Measurements from ENCODE around the gene LRTM2.

Gene LRTM2

GRCh38 chr12:1779783-1780182, 40.6 kb upstream of the LRTM2 start:
- no peaks in the 10 kb centered on the region for H3K9me3 ChIP-seq
- peaks cover 3 to 25% (median 10%) of the 10 kb centered on the region in 4 donors for H3K4me1 ChIP-seq
- TF ChIP-seq CTCF (IDR thresholded peaks at IDR 0.05) = no peak
- no peak for DNase-seq
- intact Hi-C loops (cut with DNase I; ENCODE audit: low total_unique reads) = no loop called here
- no peak overlapping the region for H3K4me3 ChIP-seq
- no peak overlapping the region for H3K27ac ChIP-seq
- no peaks in the 10 kb centered on the region for H3K27me3 ChIP-seq
- peaks cover 0 to 12% (median 8%) of the 10 kb centered on the region in 3 donors for H3K36me3 ChIP-seq

GRCh38 chr12:1781772-1782171, 38.6 kb upstream of the LRTM2 start:
- DNase-seq = no peak

GRCh38 chr12:1782215-1782614, 38.1 kb upstream of the LRTM2 start:
- TF ChIP-seq CTCF (IDR thresholded peaks at IDR 0.05) = no peak
- H3K9me3 ChIP-seq = no peaks in the 10 kb centered on the region
- no peak overlapping the region for H3K4me3 ChIP-seq
- intact Hi-C loops (cut with DNase I; ENCODE audit: low total_unique reads) = no loop called here
- H3K27me3 ChIP-seq = no peaks in the 10 kb centered on the region
- peaks cover 3 to 25% (median 10%) of the 10 kb centered on the region in 4 donors for H3K4me1 ChIP-seq
- H3K36me3 ChIP-seq = peaks cover 0 to 33% (median 28%) of the 10 kb centered on the region in 3 donors
- H3K27ac ChIP-seq = no peak overlapping the region
- no peak for DNase-seq

More at GRCh38 chr12:1781772-1782171, 38.6 kb upstream of the LRTM2 start:
- H3K9me3 ChIP-seq = no peaks in the 10 kb centered on the region
- intact Hi-C loops (cut with DNase I; ENCODE audit: low total_unique reads) = no loop called here
- H3K4me1 ChIP-seq = peaks cover 3 to 25% (median 10%) of the 10 kb centered on the region in 4 donors
- no peak overlapping the region for H3K4me3 ChIP-seq
- no peaks in the 10 kb centered on the region for H3K27me3 ChIP-seq
- no peak for TF ChIP-seq CTCF (IDR thresholded peaks at IDR 0.05)
- H3K27ac ChIP-seq = no peak overlapping the region
- peaks cover 0 to 28% (median 23%) of the 10 kb centered on the region in 3 donors for H3K36me3 ChIP-seq

- no peak for TF ChIP-seq CTCF (IDR thresholded peaks at IDR 0.05)
- intact Hi-C loops (cut with DNase I; ENCODE audit: low total_unique reads) = no loop called here
- Histone ChIP-seq H3K27me3 (no peaks in the 10 kb centered on the region), H3K4me1 (no peaks in the 10 kb centered on the region), H3K36me3 (peaks cover 0 to 42% (median 30%) of the 10 kb centered on the region in 3 donors), H3K27ac (no peak overlapping the region), H3K4me3 (no peak overlapping the region), H3K9me3 (no peaks in the 10 kb centered on the region)
- DNase-seq = no peak
These were observed 32.7 kb upstream of the LRTM2 start for GRCh38 chr12:1787714-1788113.

GRCh38 chr12:1790444-1790843, 29.9 kb upstream of the LRTM2 start:
- H3K9me3 ChIP-seq = no peaks in the 10 kb centered on the region
- H3K27ac ChIP-seq = no peak overlapping the region
- H3K36me3 ChIP-seq = peaks cover 0 to 27% (median 20%) of the 10 kb centered on the region in 3 donors
- H3K27me3 ChIP-seq = no peaks in the 10 kb centered on the region
- H3K4me3 ChIP-seq = no peak overlapping the region
- peaks cover 0 to 7% (median 4%) of the 10 kb centered on the region in 4 donors for H3K4me1 ChIP-seq
- no peak for TF ChIP-seq CTCF (IDR thresholded peaks at IDR 0.05)
- intact Hi-C loops (cut with DNase I; ENCODE audit: low total_unique reads) = loop anchor here (5.0 to 10.0 kb wide), 2 partner anchors 158 to 484 kb away; no protein-coding TSS in a partner anchor
- no peak for DNase-seq
